NCI-H345 (cell line): Measurements from ENCODE around the gene PVR.
"Not testable (repeated sequence)": the region's sequence is repeated elsewhere in the genome, so short reads cannot be mapped to it uniquely, and the experiment has no call there.

Experiments used
- DNase-seq: peaks from one replicate; lab custom pipeline; 2025; lab: John Stamatoyannopoulos, UW

PVR gene

GRCh38 chr19:44645407-44646048 lies 1.8 kb downstream of the PVR start:
- DNase-seq: no peak

DNA sequence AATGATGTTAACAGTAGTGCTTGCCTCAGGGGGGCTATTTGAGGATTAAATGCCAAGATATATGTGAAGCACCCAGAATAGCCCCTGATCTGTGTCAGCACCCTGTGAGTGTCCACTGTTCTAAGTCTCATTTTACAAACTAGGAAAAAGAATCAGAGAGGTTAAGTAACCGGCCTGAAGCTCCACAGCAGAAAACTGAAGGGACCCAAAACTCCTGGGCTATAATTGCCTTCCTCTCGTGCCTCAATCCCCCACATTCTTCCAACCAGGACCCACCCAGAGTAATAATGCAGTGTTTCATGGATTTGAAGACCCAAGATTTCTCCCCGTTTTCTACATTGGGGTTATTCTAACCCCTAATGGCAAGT lies 2.3 kb downstream of the PVR start:
- DNase-seq: no peak

DNA sequence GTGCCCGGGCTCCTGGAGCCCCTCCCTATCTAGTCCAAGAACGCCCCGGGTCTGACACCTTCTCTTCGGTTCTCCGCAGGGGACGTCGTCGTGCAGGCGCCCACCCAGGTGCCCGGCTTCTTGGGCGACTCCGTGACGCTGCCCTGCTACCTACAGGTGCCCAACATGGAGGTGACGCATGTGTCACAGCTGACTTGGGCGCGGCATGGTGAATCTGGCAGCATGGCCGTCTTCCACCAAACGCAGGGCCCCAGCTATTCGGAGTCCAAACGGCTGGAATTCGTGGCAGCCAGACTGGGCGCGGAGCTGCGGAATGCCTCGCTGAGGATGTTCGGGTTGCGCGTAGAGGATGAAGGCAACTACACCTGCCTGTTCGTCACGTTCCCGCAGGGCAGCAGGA lies 3.4 kb downstream of the PVR start:
- DNase-seq: no peak

- no peak for DNase-seq
Observed at GRCh38 chr19:44648631-44649251, 5.0 kb downstream of the PVR start.

GRCh38 chr19:44649578-44650145 lies 6.0 kb downstream of the PVR start:
- no peak for DNase-seq

GRCh38 chr19:44653343-44653742 lies 9.6 kb downstream of the PVR start:
- DNase-seq: no peak

- no peak for DNase-seq
Observed at GRCh38 chr19:44653977-44654774, 10.5 kb downstream of the PVR start.

- DNase-seq: peak; percentile 49
Observed at GRCh38 chr19:44657211-44657921, 13.7 kb downstream of the PVR start.

GRCh38 chr19:44658069-44658733 lies 14.5 kb downstream of the PVR start:
- no peak for DNase-seq

GRCh38 chr19:44660081-44660480 lies 16.4 kb downstream of the PVR start:
- DNase-seq: no peak

GRCh38 chr19:44661205-44661604 lies 17.5 kb downstream of the PVR start:
- no peak for DNase-seq

- DNase-seq: no peak
Observed at GRCh38 chr19:44661904-44662303, 18.2 kb downstream of the PVR start.

- DNase-seq: no peak
Observed at GRCh38 chr19:44662691-44663385, 19.1 kb downstream of the PVR start.

- no peak for DNase-seq
Observed at GRCh38 chr19:44663996-44664395, 20.3 kb downstream of the PVR start.

GRCh38 chr19:44664976-44665375 lies 21.3 kb downstream of the PVR start:
- no peak for DNase-seq

GRCh38 chr19:44666852-44667556 lies 23.3 kb downstream of the PVR start:
- DNase-seq: no peak

- no peak for DNase-seq
Observed at GRCh38 chr19:44668985-44669764, 25.5 kb downstream of the PVR start.

- not testable (repeated sequence) for DNase-seq
Observed at GRCh38 chr19:44670027-44670426, 26.3 kb downstream of the PVR start.

DNA sequence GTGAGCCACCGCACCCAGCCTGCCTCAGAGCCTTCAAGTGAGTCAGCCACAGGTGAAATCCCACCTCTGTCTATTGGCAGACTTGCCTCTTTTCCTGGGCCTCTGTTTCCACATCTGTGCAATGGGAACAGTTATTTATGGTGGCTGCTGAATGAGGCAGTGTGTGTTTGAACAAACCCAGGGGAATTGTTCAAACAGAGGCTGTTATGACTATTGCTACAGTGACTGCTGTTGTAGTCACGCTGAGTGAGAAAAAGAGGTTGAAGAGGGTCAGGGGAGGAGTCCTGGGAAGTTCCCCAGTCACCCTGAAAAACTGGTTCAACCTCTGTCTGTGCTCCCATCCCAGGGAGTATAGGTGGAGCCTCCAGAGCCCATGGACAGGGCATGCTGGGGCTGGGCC lies 27.7 kb downstream of the PVR start, which contains the start of gene CEACAM19:
Gene CEACAM19 (plus strand): TSS at position 83 of the 400 bp plus-strand sequence. CDS start 450 bp downstream, outside the sequence.
- no peak for DNase-seq
